GM04504 (cell line): ENCODE results near the gene CENPF.

Experiments used
- DNase-seq: peaks from one replicate; pipeline ENCODE4 v3.0.0-alpha.2; 2012; ENCODE audit warnings: low read depth

Gene CENPF

DNA sequence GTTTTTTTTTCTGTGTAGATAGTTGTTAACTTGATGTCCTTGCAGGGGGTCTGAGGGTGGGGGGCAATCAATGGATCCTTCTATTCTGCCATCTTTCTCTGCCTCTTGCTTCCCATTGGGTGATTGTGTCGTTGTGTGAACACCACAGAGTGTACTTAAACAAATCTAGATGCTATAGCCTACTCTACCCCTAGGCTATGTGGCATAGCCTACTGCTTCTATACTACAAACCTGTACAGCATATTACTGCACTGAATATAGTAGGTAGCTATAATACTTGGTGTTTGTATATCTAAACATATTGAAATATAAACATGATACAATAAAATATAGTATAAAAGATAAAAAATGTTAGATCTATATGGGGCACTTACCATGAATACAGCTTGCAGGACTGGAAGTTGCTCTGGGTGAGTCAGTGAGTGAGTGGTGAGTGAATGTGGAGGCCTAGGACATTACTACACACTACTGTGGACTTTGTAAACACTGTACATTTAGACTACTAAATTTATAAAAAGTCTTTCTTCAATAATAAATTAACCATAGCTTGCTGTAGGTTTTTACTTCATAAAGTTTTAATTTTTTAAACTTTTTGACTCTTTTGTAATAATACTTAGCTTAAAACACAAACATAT is 105.4 kb downstream of the CENPF start:
- no peak for DNase-seq

DNA sequence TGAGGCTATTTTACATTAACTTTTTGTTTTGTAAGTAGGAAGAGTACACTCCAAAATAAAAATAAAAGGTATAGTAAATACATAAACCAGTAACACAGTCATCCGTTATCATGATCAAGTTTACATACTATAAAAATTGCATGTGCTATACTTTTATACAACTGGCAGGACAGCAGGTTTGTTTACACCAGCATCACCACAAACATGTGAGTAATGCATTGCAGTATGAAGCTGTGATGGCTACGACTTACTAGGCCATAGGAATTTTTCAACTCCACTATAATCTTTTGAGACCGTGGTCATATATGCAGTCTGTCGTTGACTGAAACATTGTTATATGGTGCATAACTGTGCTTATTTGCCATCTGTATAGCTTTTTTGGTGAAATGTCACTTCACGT is 106.2 kb downstream of the CENPF start:
- no peak for DNase-seq

DNA sequence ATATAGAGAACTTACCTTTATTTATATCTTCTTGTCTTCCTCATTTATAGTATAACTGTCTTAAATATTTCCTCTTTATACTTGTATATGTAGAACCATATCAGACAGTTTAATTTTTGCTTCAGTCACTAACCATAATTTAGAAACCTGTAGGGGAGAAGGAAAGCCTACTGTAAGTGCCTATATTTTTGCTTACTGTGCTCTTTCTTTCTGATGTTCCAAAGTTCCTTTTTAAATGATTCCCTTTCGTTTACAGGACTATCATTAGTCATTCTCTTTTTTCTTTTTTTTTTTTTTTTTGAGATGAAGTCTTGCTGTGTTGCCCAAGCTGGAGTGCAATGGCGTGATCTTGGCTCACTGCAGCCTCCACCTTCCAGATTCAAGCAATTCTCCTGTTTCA is 109.7 kb downstream of the CENPF start:
- DNase-seq: no peak
